Immature natural killer cell (primary cell): Measurements from ENCODE around the gene MAP2K7. TPM values are rescaled to one million over a fixed set of nuclear protein-coding genes. Genes with fewer than 3 reads are reported as not detected.
"Not testable (repeated sequence)": the region's sequence is repeated elsewhere in the genome, so short reads cannot be mapped to it uniquely, and the experiment has no call there.

ENCODE experiments used
- DNase-seq, 3 donors: peaks; one replicate each; pipeline ENCODE4 v3.0.0; 2022; ENCODE audit warnings: mixed read lengths in 1 of 3
- H3K27ac Mint-ChIP-seq, 6 donors: one replicate each; pipeline ENCODE4 v1.8.0; 2020; ENCODE audit warnings: mixed read lengths in 6 of 6, mild to moderate bottlenecking in 5 of 6, inconsistent platforms in 4 of 6, moderate library complexity in 3 of 6
- H3K27me3 Mint-ChIP-seq, 3 donors: one replicate each; pipeline ENCODE4 v1.8.0; 2020 to 2021; ENCODE audit warnings: low read depth in 3 of 3, mild to moderate bottlenecking in 3 of 3, mixed read lengths in 3 of 3, moderate library complexity in 3 of 3, inconsistent platforms in 1 of 3
- H3K36me3 Mint-ChIP-seq, 3 donors: one replicate each; pipeline ENCODE4 v1.8.0; 2020; ENCODE audit warnings: mixed read lengths in 3 of 3, inconsistent platforms in 2 of 3, mild to moderate bottlenecking in 2 of 3
- H3K4me1 Mint-ChIP-seq, 2 donors: one replicate each; pipeline ENCODE4 v1.8.0; 2020; ENCODE audit warnings: inconsistent platforms in 2 of 2, mild to moderate bottlenecking in 2 of 2, mixed read lengths in 2 of 2, moderate library complexity in 1 of 2
- H3K4me3 Mint-ChIP-seq, 5 donors: one replicate each; pipeline ENCODE4 v1.8.0; 2020; ENCODE audit warnings: mild to moderate bottlenecking in 5 of 5, mixed read lengths in 5 of 5, inconsistent platforms in 3 of 5, moderate library complexity in 3 of 5
- H3K9me3 Mint-ChIP-seq, 6 donors: one replicate each; pipeline ENCODE4 v1.8.0; 2020; ENCODE audit warnings: mild to moderate bottlenecking in 6 of 6, mixed read lengths in 6 of 6, inconsistent platforms in 4 of 6, moderate library complexity in 3 of 6
- polyA plus RNA-seq, 3 donors: library from polyadenylated mRNA; unstranded; fragments of 300-500 nt; fragmentation: Illumina TruSeq; gene quantifications; one replicate each; pipeline ENCODE4 v1.2.3, GENCODE V29; 2021

MAP2K7 gene
- polyA plus RNA-seq, 3 donors from 2014 or later: 2.0 to 4.4 (median 2.7) TPM

GRCh38 chr19:7883796-7884570 lies 19.7 kb upstream of the MAP2K7 start:
- no peak overlapping the region for H3K27ac Mint-ChIP-seq
- peaks cover 2 to 9% (median 5%) of the 10 kb centered on the region in 3 donors for H3K27me3 Mint-ChIP-seq
- H3K4me3 Mint-ChIP-seq: no peak overlapping the region

GRCh38 chr19:7885818-7886217 lies 17.9 kb upstream of the MAP2K7 start:
- DNase-seq: no peak
- peaks cover 2 to 8% (median 5%) of the 10 kb centered on the region in 3 donors for H3K27me3 Mint-ChIP-seq
- H3K9me3 Mint-ChIP-seq: no peaks in the 10 kb centered on the region
- H3K27ac Mint-ChIP-seq: no peak overlapping the region
- no peaks in the 10 kb centered on the region for H3K36me3 Mint-ChIP-seq
- H3K4me1 Mint-ChIP-seq: no peaks in the 10 kb centered on the region
- no peak overlapping the region for H3K4me3 Mint-ChIP-seq

More at GRCh38 chr19:7883796-7884570, 19.7 kb upstream of the MAP2K7 start:
- Mint-ChIP-seq H3K9me3 (no peaks in the 10 kb centered on the region), H3K36me3 (no peaks in the 10 kb centered on the region), H3K4me1 (no peaks in the 10 kb centered on the region)
- no peak for DNase-seq

- Mint-ChIP-seq H3K9me3 (no peaks in the 10 kb centered on the region), H3K36me3 (no peaks in the 10 kb centered on the region), H3K4me3 (no peak overlapping the region), H3K4me1 (no peaks in the 10 kb centered on the region), H3K27ac (no peak overlapping the region), H3K27me3 (peaks cover 2 to 6% (median 3%) of the 10 kb centered on the region in 3 donors)
- no peak for DNase-seq
These were observed 16.1 kb upstream of the MAP2K7 start for GRCh38 chr19:7887408-7888144.

- peaks cover 2 to 6% (median 3%) of the 10 kb centered on the region in 3 donors for H3K27me3 Mint-ChIP-seq
- no peaks in the 10 kb centered on the region for H3K4me1 Mint-ChIP-seq
- H3K9me3 Mint-ChIP-seq: no peaks in the 10 kb centered on the region
- H3K4me3 Mint-ChIP-seq: no peak within 1 kb of the TSS
- no peaks in the 10 kb centered on the region for H3K36me3 Mint-ChIP-seq
- no peak for DNase-seq
- H3K27ac Mint-ChIP-seq: no peak within 1 kb of the TSS
These were observed 15.4 kb upstream of the MAP2K7 start, which contains the start of gene LRRC8E for GRCh38 chr19:7888145-7888825. LRRC8E (plus strand) TSS chr19:7888510; CDS start chr19:7895604, 7,094 bp downstream.

- no peak overlapping the region for H3K27ac Mint-ChIP-seq
- H3K9me3 Mint-ChIP-seq: no peaks in the 10 kb centered on the region
- H3K36me3 Mint-ChIP-seq: no peaks in the 10 kb centered on the region
- H3K4me1 Mint-ChIP-seq: no peaks in the 10 kb centered on the region
- H3K4me3 Mint-ChIP-seq: no peak overlapping the region
- DNase-seq: no peak
- H3K27me3 Mint-ChIP-seq: peaks cover 2 to 6% (median 3%) of the 10 kb centered on the region in 3 donors
These were observed 14.9 kb upstream of the MAP2K7 start for GRCh38 chr19:7888826-7889217.

GRCh38 chr19:7893362-7894101 lies 10.1 kb upstream of the MAP2K7 start:
- not testable (repeated sequence) for H3K36me3 Mint-ChIP-seq, H3K27me3 Mint-ChIP-seq, DNase-seq, H3K4me3 Mint-ChIP-seq, H3K9me3 Mint-ChIP-seq, H3K27ac Mint-ChIP-seq, H3K4me1 Mint-ChIP-seq

GRCh38 chr19:7894612-7895309 lies 8.9 kb upstream of the MAP2K7 start:
- H3K4me3 Mint-ChIP-seq: no peak overlapping the region
- no peaks in the 10 kb centered on the region for H3K9me3 Mint-ChIP-seq
- no peaks in the 10 kb centered on the region for H3K36me3 Mint-ChIP-seq
- no peak overlapping the region for H3K27ac Mint-ChIP-seq
- no peak for DNase-seq
- peaks cover 0 to 3% (median 1%) of the 10 kb centered on the region in 3 donors for H3K27me3 Mint-ChIP-seq
- no peaks in the 10 kb centered on the region for H3K4me1 Mint-ChIP-seq

GRCh38 chr19:7895565-7895964 lies 8.1 kb upstream of the MAP2K7 start:
- Mint-ChIP-seq H3K4me3 (no peak overlapping the region), H3K36me3 (no peaks in the 10 kb centered on the region), H3K9me3 (no peaks in the 10 kb centered on the region), H3K4me1 (no peaks in the 10 kb centered on the region), H3K27me3 (peaks cover 0 to 3% (median 1%) of the 10 kb centered on the region in 3 donors), H3K27ac (no peak overlapping the region)
- DNase-seq: no peak

GRCh38 chr19:7897292-7897691 lies 6.4 kb upstream of the MAP2K7 start:
- no peak overlapping the region for H3K4me3 Mint-ChIP-seq
- H3K27ac Mint-ChIP-seq: no peak overlapping the region
- peaks cover 0 to 6% (median 3%) of the 10 kb centered on the region in 3 donors for H3K27me3 Mint-ChIP-seq
- no peaks in the 10 kb centered on the region for H3K36me3 Mint-ChIP-seq
- no peaks in the 10 kb centered on the region for H3K9me3 Mint-ChIP-seq
- DNase-seq: no peak
- peaks cover 0 to 3% of the 10 kb centered on the region in 2 donors for H3K4me1 Mint-ChIP-seq

GRCh38 chr19:7898967-7899366 lies 4.7 kb upstream of the MAP2K7 start:
- H3K27me3 Mint-ChIP-seq: peaks cover 12 to 16% (median 16%) of the 10 kb centered on the region in 3 donors
- peaks cover 0 to 2% (median 0%) of the 10 kb centered on the region in 6 donors for H3K9me3 Mint-ChIP-seq
- H3K4me3 Mint-ChIP-seq: no peak overlapping the region
- no peak overlapping the region for H3K27ac Mint-ChIP-seq
- no peak for DNase-seq
- no peaks in the 10 kb centered on the region for H3K36me3 Mint-ChIP-seq
- peaks cover 12 to 15% of the 10 kb centered on the region in 2 donors for H3K4me1 Mint-ChIP-seq

- no peak overlapping the region for H3K4me3 Mint-ChIP-seq
These were observed 3.8 kb upstream of the MAP2K7 start for GRCh38 chr19:7899751-7900378.

GRCh38 chr19:7900401-7900870 lies 3.2 kb upstream of the MAP2K7 start:
- DNase-seq: no peak
- peaks cover 24 to 26% of the 10 kb centered on the region in 2 donors for H3K4me1 Mint-ChIP-seq
- H3K27me3 Mint-ChIP-seq: peaks cover 23 to 27% (median 24%) of the 10 kb centered on the region in 3 donors
- no peak overlapping the region for H3K27ac Mint-ChIP-seq
- no peak overlapping the region for H3K4me3 Mint-ChIP-seq
- H3K9me3 Mint-ChIP-seq: peaks cover 0 to 2% (median 0%) of the 10 kb centered on the region in 6 donors
- H3K36me3 Mint-ChIP-seq: no peaks in the 10 kb centered on the region

More at GRCh38 chr19:7899751-7900378, 3.8 kb upstream of the MAP2K7 start:
- H3K27me3 Mint-ChIP-seq: peaks cover 20 to 24% (median 21%) of the 10 kb centered on the region in 3 donors
- no peak for DNase-seq
- no peak overlapping the region for H3K27ac Mint-ChIP-seq
- H3K36me3 Mint-ChIP-seq: no peaks in the 10 kb centered on the region
- H3K9me3 Mint-ChIP-seq: peaks cover 0 to 2% (median 0%) of the 10 kb centered on the region in 6 donors
- peaks cover 18 to 22% of the 10 kb centered on the region in 2 donors for H3K4me1 Mint-ChIP-seq
